H9 (cell line): ENCODE data around the gene GPC4. TPM values are rescaled to one million over a fixed set of nuclear protein-coding genes. Genes with fewer than 3 reads are reported as not detected.
A peak's percentile ranks its signal among the peaks of the same experiment; 100 is the strongest.

ENCODE experiments used
- DNase-seq: peaks from one replicate; pipeline ENCODE4 v3.0.0-alpha.2; 2017
- H2AFZ ChIP-seq: one replicate; pipeline ENCODE4 v1.6.1; 2013; ENCODE audit warnings: mild to moderate bottlenecking, low read length, control low read depth, moderate library complexity
- H2AK5ac ChIP-seq: 2 replicates; pipeline ENCODE4 v1.6.1; 2013; ENCODE audit warnings: low read length, control low read depth, mixed read lengths; ENCODE audit not compliant: insufficient read length
- H2BK120ac ChIP-seq: one replicate; pipeline ENCODE4 v1.6.1; 2013; ENCODE audit warnings: low read depth, mild to moderate bottlenecking, low read length, control low read depth, inconsistent platforms; ENCODE audit not compliant: poor library complexity, severe bottlenecking
- H2BK12ac ChIP-seq: 2 replicates; pipeline ENCODE4 v1.6.1; 2013; ENCODE audit warnings: low read length, control low read depth, mixed read lengths, low read depth; ENCODE audit not compliant: insufficient read length
- H2BK15ac ChIP-seq: 2 replicates; pipeline ENCODE4 v1.6.1; 2013; ENCODE audit warnings: low read depth, low read length, control low read depth
- H2BK20ac ChIP-seq: one replicate; pipeline ENCODE4 v1.6.1; 2013; ENCODE audit warnings: low read depth, mild to moderate bottlenecking, low read length, control low read depth, inconsistent platforms; ENCODE audit not compliant: poor library complexity, severe bottlenecking
- H2BK5ac ChIP-seq: 2 replicates; pipeline ENCODE4 v1.6.1; 2013; ENCODE audit warnings: low read length, control low read depth, mixed read lengths; ENCODE audit not compliant: insufficient read length
- H3K14ac ChIP-seq: 2 replicates; pipeline ENCODE4 v1.6.1; 2013; ENCODE audit warnings: low read length, control low read depth; ENCODE audit not compliant: insufficient read depth
- H3K18ac ChIP-seq: 2 replicates; pipeline ENCODE4 v1.6.1; 2013; ENCODE audit warnings: low read depth, mild to moderate bottlenecking, mixed read lengths, low read length, control low read depth; ENCODE audit not compliant: insufficient read length
- H3K23ac ChIP-seq: 2 replicates; pipeline ENCODE4 v1.6.1; 2013; ENCODE audit warnings: low read length, control low read depth, mixed read lengths, low read depth; ENCODE audit not compliant: insufficient read length
- H3K23me2 ChIP-seq: 2 replicates; pipeline ENCODE4 v1.6.1; 2013; ENCODE audit warnings: low read depth, mild to moderate bottlenecking, mixed read lengths, low read length, control low read depth; ENCODE audit not compliant: insufficient read length, poor library complexity, severe bottlenecking
- H3K27ac ChIP-seq: 2 replicates; pipeline ENCODE4 v1.5.1; 2013; ENCODE audit warnings: low read length, control low read depth, mixed read lengths, low read depth; ENCODE audit not compliant: insufficient read length
- H3K27me3 ChIP-seq: 2 replicates; pipeline ENCODE4 v1.6.1; 2013; ENCODE audit warnings: low read length, control low read depth, inconsistent platforms; ENCODE audit not compliant: insufficient read depth
- H3K4ac ChIP-seq: 2 replicates; pipeline ENCODE4 v1.6.1; 2013; ENCODE audit warnings: low read depth, mild to moderate bottlenecking, control low read depth, inconsistent platforms, low read length, moderate library complexity
- H3K4me1 ChIP-seq: 2 replicates; pipeline ENCODE4 v1.6.1; 2013; ENCODE audit warnings: low read length, control low read depth, inconsistent platforms; ENCODE audit not compliant: insufficient read depth
- H3K4me2 ChIP-seq: 2 replicates; pipeline ENCODE4 v1.6.1; 2013; ENCODE audit warnings: low read length, control low read depth, mixed read lengths; ENCODE audit not compliant: insufficient read length, insufficient read depth
- H3K56ac ChIP-seq: 2 replicates; pipeline ENCODE4 v1.6.1; 2013; ENCODE audit warnings: low read depth, mild to moderate bottlenecking, mixed read lengths, low read length, control low read depth; ENCODE audit not compliant: insufficient read length
- H3K79me1 ChIP-seq: 2 replicates; pipeline ENCODE4 v1.6.1; 2013; ENCODE audit warnings: low read depth, mild to moderate bottlenecking, moderate library complexity, low read length, control low read depth, inconsistent platforms; ENCODE audit not compliant: insufficient read depth, poor library complexity, severe bottlenecking
- H3K79me2 ChIP-seq: 2 replicates; pipeline ENCODE4 v1.6.1; 2013; ENCODE audit warnings: low read length, control low read depth, inconsistent platforms; ENCODE audit not compliant: insufficient read depth
- H3K9ac ChIP-seq: 2 replicates; pipeline ENCODE4 v1.6.1; 2013; ENCODE audit warnings: low read length, control low read depth, mixed read lengths; ENCODE audit not compliant: insufficient read length; ENCODE audit errors: extremely low read depth
- H3K9me3 ChIP-seq: one replicate; pipeline ENCODE4 v1.6.1; 2013; ENCODE audit warnings: low read depth, low read length, inconsistent platforms; ENCODE audit not compliant: control insufficient read depth
- H3T11ph ChIP-seq: one replicate; pipeline ENCODE4 v1.6.1; 2013; ENCODE audit warnings: mild to moderate bottlenecking, low read length, control low read depth, inconsistent platforms
- H4K20me1 ChIP-seq: one replicate; pipeline ENCODE4 v1.6.1; 2013; ENCODE audit not compliant: control insufficient read depth, insufficient read length, insufficient read depth
- H4K5ac ChIP-seq: 2 replicates; pipeline ENCODE4 v1.6.1; 2013; ENCODE audit warnings: low read depth, mild to moderate bottlenecking, mixed read lengths, low read length, control low read depth; ENCODE audit not compliant: insufficient read length
- H4K8ac ChIP-seq: replicated peaks from 2 replicates; pipeline ENCODE4 v1.6.1; 2013; ENCODE audit warnings: low read length, control low read depth, mixed read lengths, low read depth; ENCODE audit not compliant: insufficient read length
- H4K91ac ChIP-seq: 2 replicates; pipeline ENCODE4 v1.6.1; 2013; ENCODE audit warnings: low read depth, mild to moderate bottlenecking, moderate library complexity, mixed read lengths, low read length, control low read depth; ENCODE audit not compliant: insufficient read length
- H3K27ac Mint-ChIP-seq, 3 experiments: 2 replicates in 2 of 3; 3 replicates in 1 of 3; pipeline ENCODE4 v1.8.0; 2020 to 2021; ENCODE audit warnings: mixed read lengths in 3 of 3, mild to moderate bottlenecking in 1 of 3, moderate library complexity in 1 of 3
- H3K27me3 Mint-ChIP-seq: 2 replicates; pipeline ENCODE4 v1.8.0; 2021; ENCODE audit warnings: low read depth, mild to moderate bottlenecking, moderate library complexity, mixed read lengths
- H3K36me3 Mint-ChIP-seq, 3 experiments: 2 replicates in 2 of 3; 3 replicates in 1 of 3; pipeline ENCODE4 v1.8.0; 2020 to 2021; ENCODE audit warnings: low read depth in 3 of 3, mixed read lengths in 3 of 3; ENCODE audit not compliant: insufficient read depth in 1 of 3
- H3K4me1 Mint-ChIP-seq, 2 experiments: 2 replicates each; pipeline ENCODE4 v1.8.0; 2020; ENCODE audit warnings: mixed read lengths in 2 of 2
- H3K4me3 Mint-ChIP-seq, 2 experiments: 2 replicates in 1 of 2; 3 replicates in 1 of 2; pipeline ENCODE4 v1.8.0; 2020 to 2021; ENCODE audit warnings: mild to moderate bottlenecking in 2 of 2, mixed read lengths in 2 of 2, moderate library complexity in 1 of 2
- H3K9me3 Mint-ChIP-seq, 2 experiments: 2 replicates in 1 of 2; 3 replicates in 1 of 2; pipeline ENCODE4 v1.8.0; 2020; ENCODE audit warnings: mild to moderate bottlenecking in 2 of 2, mixed read lengths in 2 of 2, moderate library complexity in 1 of 2
- WGBS: extraction: QIAGEN DNeasy Blood & Tissue Kit; methylation state at CpG from one replicate; pipeline ENCODE4 v1.1.7; 2013; ENCODE audit warnings: missing lambda C conversion rate, low lambda C conversion rate, mixed read lengths; ENCODE audit not compliant: insufficient read length; ENCODE audit errors: extremely low coverage; 5-methylcytosine and 5-hydroxymethylcytosine counted together
- total RNA-seq: library from RNA; stranded (reverse); gene quantifications from 2 replicates; pipeline ENCODE4 v1.2.1, GENCODE V29; 2021
- TF ChIP-seq, protein P1 (sequence below): fragments of 200-600 bp; sonication (generic); conservative IDR thresholded peaks from 3 replicates; pipeline ENCODE4 v1.8.0; 2021; ENCODE audit warnings: antibody characterized with exemption, mild to moderate bottlenecking

GPC4 gene
- total RNA-seq, 1 experiment from 2014 or later, result 416 TPM

GRCh38 chrX:133437766-133438165 lies 22.5 kb upstream of the GPC4 start:
- H2BK5ac ChIP-seq, result no peak overlapping the region
- H3K4me2 ChIP-seq, result peak overlapping the region; percentile 5
- H3K14ac ChIP-seq, result no peak overlapping the region
- no peak overlapping the region for H4K91ac ChIP-seq
- Mint-ChIP-seq H3K27me3 (peaks cover 1% of the 10 kb centered on the region; the same call in 1 of the 2 replicates), H3K4me1 (peaks cover 60 to 73% of the 10 kb centered on the region in 2 experiments), H3K27ac (peak overlapping the region; percentile 77 to 94 (median 90); a peak in 5 of 7 replicates), H3K9me3 (peaks cover 0 to 2% of the 10 kb centered on the region in 2 experiments; a peak in 1 of 5 replicates), H3K36me3 (peaks cover 0 to 5% (median 0%) of the 10 kb centered on the region in 3 experiments; a peak in 3 of 7 replicates), H3K4me3 (peak overlapping the region in 1 of 2 experiments; percentile 6; a peak in 1 of 5 replicates)
- H2AFZ ChIP-seq, result no peak overlapping the region
- H4K20me1 ChIP-seq, result no peaks in the 10 kb centered on the region
- no peaks in the 10 kb centered on the region for H3K23me2 ChIP-seq
- peaks cover 41% of the 10 kb centered on the region; the same call in 1 of the 2 replicates for H3K4me1 ChIP-seq
- H3K23ac ChIP-seq, result no peak overlapping the region
- H3K79me2 ChIP-seq, result no peaks in the 10 kb centered on the region
- no peaks in the 10 kb centered on the region for H3K27me3 ChIP-seq
- no peak overlapping the region for H2BK120ac ChIP-seq
- H4K5ac ChIP-seq, result no peak overlapping the region
- no peak overlapping the region for H2BK12ac ChIP-seq
- H3K9me3 ChIP-seq, result no peaks in the 10 kb centered on the region
- DNase-seq, result no peak
- no peak overlapping the region for H3K4ac ChIP-seq
- no peak overlapping the region for H3T11ph ChIP-seq
- H4K8ac ChIP-seq, result no peak overlapping the region
- no peaks in the 10 kb centered on the region for H3K79me1 ChIP-seq
- H3K9ac ChIP-seq, result no peak overlapping the region
- no CpG with 5 or more reads among the region's 2 CpGs for WGBS
- no peak overlapping the region for H2AK5ac ChIP-seq
- no peak overlapping the region for H3K56ac ChIP-seq
- H2BK20ac ChIP-seq, result no peak overlapping the region
- peak overlapping the region; percentile 5 for H3K27ac ChIP-seq
- TF ChIP-seq, protein P1, sequence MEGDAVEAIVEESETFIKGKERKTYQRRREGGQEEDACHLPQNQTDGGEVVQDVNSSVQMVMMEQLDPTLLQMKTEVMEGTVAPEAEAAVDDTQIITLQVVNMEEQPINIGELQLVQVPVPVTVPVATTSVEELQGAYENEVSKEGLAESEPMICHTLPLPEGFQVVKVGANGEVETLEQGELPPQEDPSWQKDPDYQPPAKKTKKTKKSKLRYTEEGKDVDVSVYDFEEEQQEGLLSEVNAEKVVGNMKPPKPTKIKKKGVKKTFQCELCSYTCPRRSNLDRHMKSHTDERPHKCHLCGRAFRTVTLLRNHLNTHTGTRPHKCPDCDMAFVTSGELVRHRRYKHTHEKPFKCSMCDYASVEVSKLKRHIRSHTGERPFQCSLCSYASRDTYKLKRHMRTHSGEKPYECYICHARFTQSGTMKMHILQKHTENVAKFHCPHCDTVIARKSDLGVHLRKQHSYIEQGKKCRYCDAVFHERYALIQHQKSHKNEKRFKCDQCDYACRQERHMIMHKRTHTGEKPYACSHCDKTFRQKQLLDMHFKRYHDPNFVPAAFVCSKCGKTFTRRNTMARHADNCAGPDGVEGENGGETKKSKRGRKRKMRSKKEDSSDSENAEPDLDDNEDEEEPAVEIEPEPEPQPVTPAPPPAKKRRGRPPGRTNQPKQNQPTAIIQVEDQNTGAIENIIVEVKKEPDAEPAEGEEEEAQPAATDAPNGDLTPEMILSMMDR, result no peak
- no peak overlapping the region for H2BK15ac ChIP-seq
- no peak overlapping the region for H3K18ac ChIP-seq
